ENCODE measurements around the gene ADRA2A.

GRCh38 chr10:111118758-111119157 is 41.9 kb downstream of the ADRA2A start:
- TF ChIP-seq EZH2phosphoT487 (IDR thresholded peaks at IDR 0.05; ENCODE audit: insufficient read depth, low read depth) (no peak), EZH2 (IDR thresholded peaks at IDR 0.05; ENCODE audit: insufficient read depth, poor library complexity, severe bottlenecking) (no peak)
